A549 (cell line): Measurements from ENCODE around the gene DNHD1. TPM values are rescaled to one million over a fixed set of nuclear protein-coding genes. Genes with fewer than 3 reads are reported as not detected.

Source experiments
- ATAC-seq, 2 experiments: fragments of 200-7000 bp in 1 of 2; fragments of >200 bp in 1 of 2; cut with Nextera tagmentation in 1 of 2; cut with Tn5 transposase in 1 of 2; 3 replicates each; pipeline versions ENCODE4 v1.8.0 to v1.9.1; 2018 to 2020; ENCODE audit warnings: mild to moderate bottlenecking in 1 of 2, moderate library complexity in 1 of 2
- CTCF ChIA-PET: fragments of 300-600 bp; sonication (Branson Sonifier 250); formaldehyde crosslinking; extraction: SDS; loops from one replicate; lab custom pipeline; 2021; ENCODE audit warnings: antibody characterized with exemption, inconsistent platforms; lab: Yijun Ruan, JAX
- POLR2A ChIA-PET: fragments of 350-600 bp; formaldehyde crosslinking; extraction: SDS; loops from one replicate; lab custom pipeline; 2021; ENCODE audit warnings: antibody characterized with exemption, inconsistent platforms; lab: Yijun Ruan, JAX
- DNase-seq, 2 experiments: peaks; one replicate each; pipeline versions ENCODE4 v3.0.0 to v3.0.0-alpha.2; 2011 to 2016; ENCODE audit warnings: low read depth in 1 of 2, low spot score in 1 of 2
- FAIRE-seq: peaks from 2 replicates; lab custom pipeline; 2011; peaks lifted over from hg19 to GRCh38; lab: Jason Lieb, UNC
- H3K27ac ChIP-seq, 2 experiments: fragments of >200 bp; sonication (Bioruptor Twin); formaldehyde crosslinking; 3 replicates each; pipeline ENCODE4 v1.5.1; 2016 to 2017
- H3K4me1 ChIP-seq: fragments of >200 bp; sonication (Bioruptor Twin); formaldehyde crosslinking; 3 replicates; pipeline ENCODE4 v1.6.1; 2016
- H3K4me2 ChIP-seq: fragments of >200 bp; sonication (Bioruptor Twin); formaldehyde crosslinking; 3 replicates; pipeline ENCODE4 v1.6.1; 2016
- H3K4me3 ChIP-seq: fragments of >200 bp; sonication (Bioruptor Twin); formaldehyde crosslinking; 3 replicates; pipeline ENCODE4 v1.5.1; 2016
- H3K9me3 ChIP-seq: fragments of >200 bp; sonication (Bioruptor Twin); formaldehyde crosslinking; 3 replicates; pipeline ENCODE4 v1.6.1; 2016
- BCL3 ChIP-seq: fragments of >200 bp; sonication (Bioruptor Twin); formaldehyde crosslinking; IDR thresholded peaks from 3 replicates; pipeline ENCODE4 v1.6.1; 2016
- CEBPB ChIP-seq, 2 experiments: fragments of >200 bp in 1 of 2; sonication (Bioruptor Twin) in 1 of 2; formaldehyde crosslinking in 1 of 2; IDR thresholded peaks; 2 replicates each; pipeline ENCODE4 v1.6.1; 2012 to 2016
- CHD2 ChIP-seq: fragments of 150-350 bp; IDR thresholded peaks from 2 replicates; pipeline ENCODE4 v1.6.1; 2014; ENCODE audit warnings: low read length; ENCODE audit not compliant: partially characterized antibody
- FOSB ChIP-seq: fragments of 250-450 bp; sonication (Bioruptor Pico); IDR thresholded peaks from 2 replicates; pipeline ENCODE4 v1.5.0; 2020; ENCODE audit warnings: mild to moderate bottlenecking, moderate library complexity
- HMGXB4 ChIP-seq: fragments of 250-450 bp; sonication (Bioruptor Pico); IDR thresholded peaks from 2 replicates; pipeline ENCODE4 v1.5.0; 2021; ENCODE audit warnings: mild to moderate bottlenecking, moderate library complexity, borderline replicate concordance
- HOXB5 ChIP-seq: fragments of 250-450 bp; sonication (Bioruptor Pico); IDR thresholded peaks from 2 replicates; pipeline ENCODE4 v1.5.0; 2020; ENCODE audit warnings: mild to moderate bottlenecking, moderate library complexity
- JUN ChIP-seq, 2 experiments: fragments of >200 bp; sonication (Bioruptor Twin); formaldehyde crosslinking; IDR thresholded peaks; 2 replicates in 1 of 2; 3 replicates in 1 of 2; pipeline ENCODE4 v1.6.1; 2016 to 2017
- JUNB ChIP-seq: fragments of >200 bp; sonication (Bioruptor Twin); formaldehyde crosslinking; IDR thresholded peaks from 2 replicates; pipeline ENCODE4 v1.6.1; 2016
- KDM5A ChIP-seq: fragments of 200-600 bp; sonication (generic); IDR thresholded peaks from 2 replicates; pipeline ENCODE4 v1.6.1; 2016; ENCODE audit warnings: antibody characterized with exemption, mild to moderate bottlenecking
- MAZ ChIP-seq: fragments of 150-350 bp; IDR thresholded peaks from 2 replicates; pipeline ENCODE4 v1.6.1; 2014; ENCODE audit warnings: antibody characterized with exemption, low read depth, low read length, borderline replicate concordance
- MYC ChIP-seq: IDR thresholded peaks from 2 replicates; pipeline ENCODE4 v1.6.1; 2012; ENCODE audit warnings: mild to moderate bottlenecking, inconsistent platforms, low read length, improper control_type of control experiment, borderline replicate concordance
- PHF8 ChIP-seq: fragments of 200-600 bp; sonication (generic); IDR thresholded peaks from 2 replicates; pipeline ENCODE4 v1.6.1; 2016; ENCODE audit warnings: low read depth, mild to moderate bottlenecking, antibody characterized with exemption, moderate library complexity, borderline replicate concordance
- POLR2A ChIP-seq: IDR thresholded peaks from 2 replicates; pipeline ENCODE4 v1.6.1; 2012; ENCODE audit warnings: mild to moderate bottlenecking, low read length
- RCOR1 ChIP-seq: fragments of 150-350 bp; IDR thresholded peaks from 2 replicates; pipeline ENCODE4 v1.6.1; 2014; ENCODE audit warnings: antibody characterized with exemption, low read length, low read depth
- WGBS: methylation state at CpG from one replicate; pipeline ENCODE4 v1.1.6; 2017; ENCODE audit errors: missing lambda C conversion rate; 5-methylcytosine and 5-hydroxymethylcytosine counted together
- polyA plus RNA-seq, 4 experiments: library from polyadenylated mRNA; depleted of rRNA in 3 of 4; stranded (reverse); fragments of >200 nt; fragmentation: RNase III in 1 of 4; extraction: RNeasy Plus Mini Kit Qiagen cat#74134 plus additional on column Dnase treatment in 1 of 4; gene quantifications; 2 replicates in 3 of 4; 3 replicates in 1 of 4; pipeline ENCODE4 v1.2.3, GENCODE V29; 2011 to 2017
- TF ChIP-seq, protein P1 (sequence below): fragments of >200 bp; sonication (Bioruptor Twin); formaldehyde crosslinking; IDR thresholded peaks from 2 replicates; pipeline ENCODE4 v1.6.1; 2016
- TF ChIP-seq, protein P2 (sequence below): fragments of 450-650 bp; IDR thresholded peaks from 2 replicates; pipeline ENCODE4 v1.6.1; 2014; ENCODE audit warnings: antibody characterized with exemption

DNHD1 gene
- polyA plus RNA-seq, 2 of the 4 experiments (the other 2 are of a cell fraction), result 6.8 to 8.6 TPM

DNA sequence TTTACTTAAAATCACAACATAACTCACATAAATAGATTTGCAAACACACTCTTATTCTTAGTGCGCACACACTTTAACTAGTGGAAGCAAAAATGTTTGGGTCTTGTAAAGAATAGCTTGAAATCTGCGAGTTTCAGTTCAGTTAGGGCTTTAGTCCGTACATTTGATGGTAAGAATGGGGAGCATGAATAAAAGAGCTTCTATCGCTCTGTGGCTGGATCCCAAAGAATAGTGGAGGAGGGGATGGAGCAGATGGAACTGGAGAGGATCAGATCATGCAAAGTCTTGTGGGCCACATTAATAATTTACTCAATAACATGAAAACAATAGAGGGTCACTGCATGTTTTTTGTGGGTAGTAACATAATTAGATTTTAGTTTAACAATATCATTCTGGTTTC is 44.3 kb downstream of the DNHD1 start:
- Histone ChIP-seq H3K4me1 (no peaks in the 10 kb centered on the region), H3K4me2 (no peak overlapping the region), H3K9me3 (no peaks in the 10 kb centered on the region)
- no peak for ATAC-seq
- 67% methylated on average over 4 of the region's 4 CpGs for WGBS
- TF ChIP-seq HMGXB4 (CRISPR knock-in tag) (no peak), MYC (no peak), PHF8 (no peak), POLR2A (no peak), JUN (IDR thresholded peaks at IDR 0.05) (no peak), CHD2 (no peak), MAZ (no peak), BCL3 (no peak), HOXB5 (no peak)
- TF ChIP-seq, protein P1, sequence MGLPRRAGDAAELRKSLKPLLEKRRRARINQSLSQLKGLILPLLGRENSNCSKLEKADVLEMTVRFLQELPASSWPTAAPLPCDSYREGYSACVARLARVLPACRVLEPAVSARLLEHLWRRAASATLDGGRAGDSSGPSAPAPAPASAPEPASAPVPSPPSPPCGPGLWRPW, result no peak
- TF ChIP-seq, all 56 proteins: peak for 0
- FAIRE-seq (no peak), DNase-seq (no peak)
- Histone ChIP-seq H3K4me3 (no peak overlapping the region), H3K27ac (no peak overlapping the region)
- POLR2A ChIA-PET, result no interaction called here
- CTCF ChIA-PET, result interaction anchor here (0.9 to 10.0 kb wide), 3 partner anchors 10 to 214 kb away, joined by 3 to 95 read pairs (median 4); no protein-coding TSS in a partner anchor

- ATAC-seq (no peak), DNase-seq (no peak), FAIRE-seq (no peak)
- Histone ChIP-seq H3K4me1 (no peaks in the 10 kb centered on the region), H3K9me3 (no peaks in the 10 kb centered on the region), H3K27ac (no peak overlapping the region), H3K4me2 (no peak overlapping the region), H3K4me3 (no peak overlapping the region)
- ChIA-PET POLR2A (no interaction called here), CTCF (interaction anchor here (1.0 to 10.0 kb wide), 5 partner anchors 11 to 179 kb away, joined by 3 to 95 read pairs (median 7); no protein-coding TSS in a partner anchor)
- TF ChIP-seq CEBPB (IDR thresholded peaks at IDR 0.05) (no peak), KDM5A (no peak), FOSB (CRISPR knock-in tag) (no peak)
- TF ChIP-seq, protein P2, sequence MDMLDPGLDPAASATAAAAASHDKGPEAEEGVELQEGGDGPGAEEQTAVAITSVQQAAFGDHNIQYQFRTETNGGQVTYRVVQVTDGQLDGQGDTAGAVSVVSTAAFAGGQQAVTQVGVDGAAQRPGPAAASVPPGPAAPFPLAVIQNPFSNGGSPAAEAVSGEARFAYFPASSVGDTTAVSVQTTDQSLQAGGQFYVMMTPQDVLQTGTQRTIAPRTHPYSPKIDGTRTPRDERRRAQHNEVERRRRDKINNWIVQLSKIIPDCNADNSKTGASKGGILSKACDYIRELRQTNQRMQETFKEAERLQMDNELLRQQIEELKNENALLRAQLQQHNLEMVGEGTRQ, result no peak
- WGBS, result 64% methylated on average over 2 of the region's 2 CpGs
Measured at GRCh38 chr11:6542727-6543126, 45.6 kb downstream of the DNHD1 start.

DNA sequence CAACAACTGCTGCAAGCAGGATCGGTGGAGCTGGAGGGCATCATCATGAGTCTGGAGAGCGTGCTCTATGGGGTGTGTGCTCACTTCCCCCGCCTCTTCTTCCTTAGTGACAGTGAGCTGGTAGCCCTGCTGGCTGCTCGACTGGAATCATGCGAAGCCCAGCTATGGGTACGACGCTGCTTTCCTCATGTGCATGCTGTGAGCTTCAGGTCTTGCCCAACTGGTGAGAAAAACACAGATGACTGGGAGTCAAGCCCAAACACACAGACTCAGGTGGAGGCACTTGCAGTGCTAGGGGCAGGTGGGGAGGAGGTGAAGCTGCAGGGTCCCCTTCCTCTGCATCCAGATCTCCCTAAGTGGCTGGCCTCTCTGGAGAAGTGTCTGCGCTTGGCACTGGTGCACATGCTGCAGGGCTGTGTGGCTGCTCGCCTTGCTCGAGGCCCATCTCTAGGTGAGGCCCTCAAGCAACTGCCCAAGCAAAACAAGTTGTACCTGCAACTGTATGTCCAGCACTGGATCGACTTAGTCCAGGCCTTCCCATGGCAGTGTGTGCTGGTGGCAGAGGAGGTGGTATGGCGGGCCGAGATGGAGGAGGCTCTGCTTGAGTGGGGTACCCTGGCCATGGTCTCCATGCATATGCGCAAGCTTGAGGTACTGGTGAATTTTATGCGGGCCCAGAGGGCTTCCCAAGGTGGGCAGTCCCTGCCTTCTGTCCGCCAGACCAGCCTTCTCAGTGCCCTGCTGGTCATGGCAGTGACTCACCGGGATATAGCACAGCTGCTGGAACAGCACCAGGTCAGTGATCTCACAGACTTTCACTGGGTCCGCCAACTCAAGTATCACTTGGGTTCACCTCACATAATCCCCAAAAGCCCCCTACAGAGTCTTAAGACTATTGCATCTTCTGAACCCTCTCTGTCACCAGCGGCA is 48.1 kb downstream of the DNHD1 start:
- FAIRE-seq, result no peak
- Histone ChIP-seq H3K9me3 (no peaks in the 10 kb centered on the region), H3K4me2 (no peak overlapping the region), H3K4me3 (no peak overlapping the region), H3K27ac (no peak overlapping the region), H3K4me1 (no peaks in the 10 kb centered on the region)
- DNase-seq, result no peak
- ChIA-PET CTCF (interaction anchor here (1.1 to 10.0 kb wide), 6 partner anchors 13 to 166 kb away, joined by 3 to 95 read pairs (median 6); no protein-coding TSS in a partner anchor), POLR2A (no interaction called here)
- TF ChIP-seq HMGXB4 (CRISPR knock-in tag), result no peak
- TF ChIP-seq RCOR1, result no peak
- TF ChIP-seq MYC, result no peak
- no peak for TF ChIP-seq JUNB
- peak in 1 of 2 experiments; percentile 21; a peak in 2 of 6 replicates for ATAC-seq
- 91% methylated on average over 17 of the region's 19 CpGs for WGBS
